Measurements from ENCODE around the gene DNAH10.

Gene DNAH10

GRCh38 chr12:123761841-123762714 lies at the start of gene DNAH10:
Gene DNAH10 (plus strand): TSS chr12:123762301. CDS start chr12:123762337, 36 bp downstream.
- Histone ChIP-seq H3K4me3 (ENCODE audit: low read length) (peak within 1 kb of the TSS; percentile 74), H3K36me3 (ENCODE audit: insufficient read depth, low read depth, low read length) (peaks cover 35% of the 10 kb centered on the region), H3K4me1 (ENCODE audit: insufficient read depth, low read length) (no peaks in the 10 kb centered on the region), H3K9me3 (ENCODE audit: insufficient read depth, low read depth, low read length) (no peaks in the 10 kb centered on the region), H3K9ac (ENCODE audit: low read depth, low read length) (peak within 1 kb of the TSS; percentile 34; the same call in 1 of the 2 replicates), H3K27ac (ENCODE audit: low read length) (no peak within 1 kb of the TSS), H3K27me3 (ENCODE audit: insufficient read depth, low read length) (peaks cover 29% of the 10 kb centered on the region)

GRCh38 chr12:123712780-123713319 lies 49.3 kb upstream of the DNAH10 start:
- no peak overlapping the region for H3K27ac ChIP-seq (ENCODE audit: low read length)
- peaks cover 4% of the 10 kb centered on the region; the same call in 1 of the 2 replicates for H3K36me3 ChIP-seq (ENCODE audit: insufficient read depth, low read depth, low read length)
- H3K27me3 ChIP-seq (ENCODE audit: insufficient read depth, low read length): no peaks in the 10 kb centered on the region
- no peaks in the 10 kb centered on the region for H3K9me3 ChIP-seq (ENCODE audit: insufficient read depth, low read depth, low read length)
- peak overlapping the region; percentile 87 for H3K4me3 ChIP-seq (ENCODE audit: low read length)
- 0 out of 2 replicates have a peak, but pooled peaks cover 8% of the 10 kb centered on the region for H3K4me1 ChIP-seq (ENCODE audit: insufficient read depth, low read length)
- H3K9ac ChIP-seq (ENCODE audit: low read depth, low read length): peak overlapping the region; percentile 84

- Histone ChIP-seq H3K4me1 (ENCODE audit: insufficient read depth, low read length) (0 out of 2 replicates have a peak, but pooled peaks cover 8% of the 10 kb centered on the region), H3K9me3 (ENCODE audit: insufficient read depth, low read depth, low read length) (no peaks in the 10 kb centered on the region), H3K27ac (ENCODE audit: low read length) (no peak overlapping the region), H3K9ac (ENCODE audit: low read depth, low read length) (peak overlapping the region; percentile 84; the same call in 1 of the 2 replicates), H3K36me3 (ENCODE audit: insufficient read depth, low read depth, low read length) (peaks cover 4% of the 10 kb centered on the region; the same call in 1 of the 2 replicates), H3K27me3 (ENCODE audit: insufficient read depth, low read length) (no peaks in the 10 kb centered on the region), H3K4me3 (ENCODE audit: low read length) (peak overlapping the region; percentile 87)
Measured at GRCh38 chr12:123713398-123713797, 48.7 kb upstream of the DNAH10 start.

GRCh38 chr12:123713823-123714585 lies 48.1 kb upstream of the DNAH10 start:
- H3K36me3 ChIP-seq (ENCODE audit: insufficient read depth, low read depth, low read length): peaks cover 7% of the 10 kb centered on the region
- H3K9me3 ChIP-seq (ENCODE audit: insufficient read depth, low read depth, low read length): no peaks in the 10 kb centered on the region
- H3K4me1 ChIP-seq (ENCODE audit: insufficient read depth, low read length): 0 out of 2 replicates have a peak, but pooled peaks cover 8% of the 10 kb centered on the region
- no peak overlapping the region for H3K27ac ChIP-seq (ENCODE audit: low read length)
- H3K9ac ChIP-seq (ENCODE audit: low read depth, low read length): peak overlapping the region; percentile 84
- H3K4me3 ChIP-seq (ENCODE audit: low read length): peak overlapping the region; percentile 87; the same call in 1 of the 2 replicates
- no peaks in the 10 kb centered on the region for H3K27me3 ChIP-seq (ENCODE audit: insufficient read depth, low read length)

GRCh38 chr12:123715195-123715594 lies 46.9 kb upstream of the DNAH10 start:
- Histone ChIP-seq H3K4me3 (ENCODE audit: low read length) (no peak overlapping the region), H3K9me3 (ENCODE audit: insufficient read depth, low read depth, low read length) (no peaks in the 10 kb centered on the region), H3K27me3 (ENCODE audit: insufficient read depth, low read length) (no peaks in the 10 kb centered on the region), H3K27ac (ENCODE audit: low read length) (no peak overlapping the region), H3K4me1 (ENCODE audit: insufficient read depth, low read length) (0 out of 2 replicates have a peak, but pooled peaks cover 8% of the 10 kb centered on the region), H3K36me3 (ENCODE audit: insufficient read depth, low read depth, low read length) (peaks cover 18% of the 10 kb centered on the region), H3K9ac (ENCODE audit: low read depth, low read length) (no peak overlapping the region)

GRCh38 chr12:123717350-123717749 lies 44.8 kb upstream of the DNAH10 start:
- 0 out of 2 replicates have a peak, but pooled peaks cover 8% of the 10 kb centered on the region for H3K4me1 ChIP-seq (ENCODE audit: insufficient read depth, low read length)
- H3K36me3 ChIP-seq (ENCODE audit: insufficient read depth, low read depth, low read length): peaks cover 40% of the 10 kb centered on the region
- H3K27me3 ChIP-seq (ENCODE audit: insufficient read depth, low read length): no peaks in the 10 kb centered on the region
- no peak overlapping the region for H3K4me3 ChIP-seq (ENCODE audit: low read length)
- H3K9ac ChIP-seq (ENCODE audit: low read depth, low read length): no peak overlapping the region
- H3K27ac ChIP-seq (ENCODE audit: low read length): no peak overlapping the region
- no peaks in the 10 kb centered on the region for H3K9me3 ChIP-seq (ENCODE audit: insufficient read depth, low read depth, low read length)

GRCh38 chr12:123720141-123720814 lies 41.8 kb upstream of the DNAH10 start:
- Histone ChIP-seq H3K9ac (ENCODE audit: low read depth, low read length) (no peak overlapping the region), H3K4me1 (ENCODE audit: insufficient read depth, low read length) (no peaks in the 10 kb centered on the region), H3K9me3 (ENCODE audit: insufficient read depth, low read depth, low read length) (no peaks in the 10 kb centered on the region), H3K4me3 (ENCODE audit: low read length) (no peak overlapping the region), H3K27ac (ENCODE audit: low read length) (no peak overlapping the region), H3K27me3 (ENCODE audit: insufficient read depth, low read length) (no peaks in the 10 kb centered on the region), H3K36me3 (ENCODE audit: insufficient read depth, low read depth, low read length) (peaks cover 61% of the 10 kb centered on the region)

GRCh38 chr12:123721245-123721644 lies 40.9 kb upstream of the DNAH10 start:
- H3K36me3 ChIP-seq (ENCODE audit: insufficient read depth, low read depth, low read length): peaks cover 70% of the 10 kb centered on the region
- H3K4me3 ChIP-seq (ENCODE audit: low read length): no peak overlapping the region
- H3K9ac ChIP-seq (ENCODE audit: low read depth, low read length): no peak overlapping the region
- H3K27ac ChIP-seq (ENCODE audit: low read length): no peak overlapping the region
- H3K9me3 ChIP-seq (ENCODE audit: insufficient read depth, low read depth, low read length): no peaks in the 10 kb centered on the region
- H3K27me3 ChIP-seq (ENCODE audit: insufficient read depth, low read length): no peaks in the 10 kb centered on the region
- H3K4me1 ChIP-seq (ENCODE audit: insufficient read depth, low read length): no peaks in the 10 kb centered on the region

- Histone ChIP-seq H3K4me1 (ENCODE audit: insufficient read depth, low read length) (no peaks in the 10 kb centered on the region), H3K9ac (ENCODE audit: low read depth, low read length) (no peak overlapping the region), H3K27me3 (ENCODE audit: insufficient read depth, low read length) (no peaks in the 10 kb centered on the region), H3K4me3 (ENCODE audit: low read length) (no peak overlapping the region), H3K36me3 (ENCODE audit: insufficient read depth, low read depth, low read length) (peaks cover 88% of the 10 kb centered on the region), H3K27ac (ENCODE audit: low read length) (no peak overlapping the region), H3K9me3 (ENCODE audit: insufficient read depth, low read depth, low read length) (no peaks in the 10 kb centered on the region)
Measured at GRCh38 chr12:123723011-123723410, 39.1 kb upstream of the DNAH10 start.

GRCh38 chr12:123723765-123724164 lies 38.3 kb upstream of the DNAH10 start:
- Histone ChIP-seq H3K27ac (ENCODE audit: low read length) (no peak overlapping the region), H3K9ac (ENCODE audit: low read depth, low read length) (no peak overlapping the region), H3K36me3 (ENCODE audit: insufficient read depth, low read depth, low read length) (peaks cover 95% of the 10 kb centered on the region), H3K4me1 (ENCODE audit: insufficient read depth, low read length) (no peaks in the 10 kb centered on the region), H3K27me3 (ENCODE audit: insufficient read depth, low read length) (no peaks in the 10 kb centered on the region), H3K4me3 (ENCODE audit: low read length) (no peak overlapping the region), H3K9me3 (ENCODE audit: insufficient read depth, low read depth, low read length) (no peaks in the 10 kb centered on the region)

- H3K4me1 ChIP-seq (ENCODE audit: insufficient read depth, low read length): no peaks in the 10 kb centered on the region
- H3K36me3 ChIP-seq (ENCODE audit: insufficient read depth, low read depth, low read length): peaks cover 92% of the 10 kb centered on the region
- no peak overlapping the region for H3K9ac ChIP-seq (ENCODE audit: low read depth, low read length)
- no peaks in the 10 kb centered on the region for H3K9me3 ChIP-seq (ENCODE audit: insufficient read depth, low read depth, low read length)
- H3K27ac ChIP-seq (ENCODE audit: low read length): no peak overlapping the region
- no peaks in the 10 kb centered on the region for H3K27me3 ChIP-seq (ENCODE audit: insufficient read depth, low read length)
- no peak overlapping the region for H3K4me3 ChIP-seq (ENCODE audit: low read length)
Measured at GRCh38 chr12:123726244-123726643, 35.9 kb upstream of the DNAH10 start.
